H1 (cell line): ENCODE measurements around the gene ALOX5.
A peak's percentile ranks its signal among the peaks of the same experiment; 100 is the strongest.

Experiments
- ATF3 ChIP-seq: IDR thresholded peaks from 2 replicates; pipeline ENCODE4 v1.6.1; 2011; ENCODE audit warnings: low read depth, mild to moderate bottlenecking, low read length; ENCODE audit not compliant: insufficient read depth
- CTCF ChIP-seq, 3 experiments: IDR thresholded peaks; 1 replicate in 2 of 3; 2 replicates in 1 of 3; pipeline versions ENCODE4 v1.5.1 to v1.6.1; 2011; ENCODE audit warnings: low read length in 3 of 3, mild to moderate bottlenecking in 3 of 3, inconsistent platforms in 2 of 3, low read depth in 1 of 3, moderate library complexity in 1 of 3; ENCODE audit not compliant: insufficient read depth in 1 of 3; ENCODE audit errors: control extremely low read depth in 1 of 3
- EGR1 ChIP-seq: IDR thresholded peaks from 2 replicates; pipeline ENCODE4 v1.6.1; 2011; ENCODE audit warnings: low read depth, low read length, borderline replicate concordance
- HDAC6 ChIP-seq: IDR thresholded peaks from one replicate; pipeline ENCODE4 v1.7.1; 2012; ENCODE audit warnings: low read depth, mild to moderate bottlenecking, inconsistent platforms, low read length, moderate library complexity
- POLR2AphosphoS5 ChIP-seq: IDR thresholded peaks from 2 replicates; pipeline ENCODE4 v1.6.1; 2011; ENCODE audit warnings: low read depth, low read length
- TEAD4 ChIP-seq: IDR thresholded peaks from 2 replicates; pipeline ENCODE4 v1.6.1; 2012; ENCODE audit warnings: low read depth, low read length, inconsistent platforms, mixed read lengths

- TF ChIP-seq EGR1 (no peak), POLR2AphosphoS5 (no peak), CTCF (IDR thresholded peaks at IDR 0.05; ENCODE audit: control extremely low read depth in 1 of 3, insufficient read depth in 1 of 3, low read depth in 1 of 3, low read length in 3 of 3) (peak in 1 of 3 experiments; percentile 1; a peak in 1 of 4 replicates), HDAC6 (no peak), ATF3 (peak; percentile 47; the same call in 1 of the 2 replicates), TEAD4 (no peak)
Measured at GRCh38 chr10:45470098-45471012, 96.3 kb downstream of the ALOX5 start.
